GM23338 (cell line): ENCODE results near the gene MLXIPL. TPM values are rescaled to one million over a fixed set of nuclear protein-coding genes. Genes with fewer than 3 reads are reported as not detected.

Source experiments
- ATAC-seq: fragments of 200-7000 bp; cut with Tn5 transposase; 3 replicates; pipeline ENCODE4 v1.9.1; 2020
- DNase-seq: peaks from one replicate; pipeline ENCODE4 v3.0.0-alpha.2; 2015; ENCODE audit warnings: low spot score
- H2AFZ ChIP-seq: fragments of 200-600 bp; sonication (generic); 2 replicates; pipeline ENCODE4 v1.8.0; 2016; ENCODE audit warnings: antibody characterized with exemption, mild to moderate bottlenecking, moderate library complexity
- H3F3A ChIP-seq: fragments of 200-600 bp; sonication (generic); replicated peaks from 2 replicates; pipeline ENCODE4 v1.8.0; 2017; ENCODE audit warnings: antibody characterized with exemption, mixed run types, low read depth
- H3K27ac ChIP-seq: fragments of 200-600 bp; sonication (generic); 2 replicates; pipeline ENCODE4 v1.6.1; 2016; ENCODE audit warnings: low read depth
- H3K27me3 ChIP-seq: fragments of 200-600 bp; sonication (generic); 2 replicates; pipeline ENCODE4 v1.8.0; 2016; ENCODE audit warnings: mild to moderate bottlenecking, mixed run types, moderate library complexity; ENCODE audit not compliant: insufficient read depth
- H3K36me3 ChIP-seq: fragments of 200-600 bp; sonication (generic); 2 replicates; pipeline ENCODE4 v1.8.0; 2016; ENCODE audit warnings: mild to moderate bottlenecking; ENCODE audit not compliant: insufficient read depth
- H3K4me1 ChIP-seq: fragments of 200-600 bp; sonication (generic); 2 replicates; pipeline ENCODE4 v1.8.0; 2016; ENCODE audit warnings: mild to moderate bottlenecking, moderate library complexity; ENCODE audit not compliant: insufficient read depth
- H3K4me2 ChIP-seq: fragments of 200-600 bp; sonication (generic); 2 replicates; pipeline ENCODE4 v1.7.1; 2017; ENCODE audit warnings: mixed run types
- H3K4me3 ChIP-seq: fragments of 200-600 bp; sonication (generic); 2 replicates; pipeline ENCODE4 v1.6.1; 2016; ENCODE audit warnings: mixed run types
- H3K79me2 ChIP-seq: fragments of 200-600 bp; sonication (generic); replicated peaks from 2 replicates; pipeline ENCODE4 v1.8.0; 2017; ENCODE audit warnings: mild to moderate bottlenecking; ENCODE audit not compliant: insufficient read depth
- H3K9me2 ChIP-seq: fragments of 200-600 bp; sonication (generic); 2 replicates; pipeline ENCODE4 v1.8.0; 2017; ENCODE audit not compliant: insufficient read depth
- H4K20me1 ChIP-seq: fragments of 200-600 bp; sonication (generic); replicated peaks from 2 replicates; pipeline ENCODE4 v1.8.0; 2017; ENCODE audit warnings: mild to moderate bottlenecking; ENCODE audit not compliant: insufficient read depth
- H3K27ac Mint-ChIP-seq: 2 replicates; pipeline ENCODE4 v1.8.0; 2020; ENCODE audit warnings: inconsistent platforms, mild to moderate bottlenecking, moderate library complexity, mixed read lengths
- H3K27me3 Mint-ChIP-seq: 3 replicates; pipeline ENCODE4 v1.8.0; 2022; ENCODE audit warnings: low read depth, mild to moderate bottlenecking, moderate library complexity, mixed read lengths, inconsistent platforms; ENCODE audit not compliant: insufficient read depth, poor library complexity
- H3K36me3 Mint-ChIP-seq: 3 replicates; pipeline ENCODE4 v1.8.0; 2021; ENCODE audit warnings: low read depth, mild to moderate bottlenecking, inconsistent platforms, moderate library complexity, mixed read lengths
- H3K4me1 Mint-ChIP-seq: 3 replicates; pipeline ENCODE4 v1.8.0; 2020; ENCODE audit warnings: mild to moderate bottlenecking, inconsistent platforms, mixed read lengths
- H3K4me3 Mint-ChIP-seq: 3 replicates; pipeline ENCODE4 v1.8.0; 2021; ENCODE audit warnings: moderate library complexity, mild to moderate bottlenecking, inconsistent platforms, mixed read lengths
- H3K9me3 Mint-ChIP-seq: 3 replicates; pipeline ENCODE4 v1.8.0; 2020; ENCODE audit warnings: moderate library complexity, mild to moderate bottlenecking, inconsistent platforms, mixed read lengths
- CREB1 ChIP-seq: fragments of 250-450 bp; sonication (Bioruptor Pico); IDR thresholded peaks from 2 replicates; pipeline ENCODE4 v1.5.0; 2020; ENCODE audit warnings: low read depth, mild to moderate bottlenecking, moderate library complexity
- CTCF ChIP-seq, 2 experiments: fragments of 200-600 bp in 1 of 2; sonication (generic) in 1 of 2; conservative IDR thresholded peaks; 2 replicates each; pipeline versions ENCODE4 v1.5.1 to v1.6.1; 2016 to 2017; ENCODE audit warnings: antibody characterized with exemption in 2 of 2, low read depth in 2 of 2, mild to moderate bottlenecking in 2 of 2, moderate library complexity in 1 of 2
- ETS1 ChIP-seq: IDR thresholded peaks from 2 replicates; pipeline ENCODE4 v1.6.1; 2016; ENCODE audit warnings: antibody characterized with exemption
- EZH2 ChIP-seq: fragments of 200-600 bp; sonication (generic); IDR thresholded peaks from one replicate; pipeline ENCODE4 v1.8.0; 2017; ENCODE audit warnings: antibody characterized with exemption, mild to moderate bottlenecking, low read depth; ENCODE audit not compliant: unreplicated experiment
- EZH2phosphoT487 ChIP-seq: fragments of 200-600 bp; sonication (generic); IDR thresholded peaks from one replicate; pipeline ENCODE4 v1.8.1; 2018; ENCODE audit warnings: antibody characterized with exemption; ENCODE audit not compliant: unreplicated experiment
- JUNB ChIP-seq: IDR thresholded peaks from one replicate; pipeline ENCODE4 v1.6.1; 2016; ENCODE audit warnings: antibody characterized with exemption; ENCODE audit not compliant: unreplicated experiment
- NANOG ChIP-seq: IDR thresholded peaks from 2 replicates; pipeline ENCODE4 v1.6.1; 2016; ENCODE audit warnings: antibody characterized with exemption, borderline replicate concordance
- POLR2AphosphoS5 ChIP-seq: IDR thresholded peaks from 2 replicates; pipeline ENCODE4 v1.6.1; 2016; ENCODE audit warnings: antibody characterized with exemption, low read depth
- REST ChIP-seq: IDR thresholded peaks from one replicate; pipeline ENCODE4 v1.6.1; 2018; ENCODE audit warnings: antibody characterized with exemption; ENCODE audit not compliant: unreplicated experiment
- STAT1 ChIP-seq: IDR thresholded peaks from one replicate; pipeline ENCODE4 v1.6.1; 2016; ENCODE audit warnings: antibody characterized with exemption; ENCODE audit not compliant: unreplicated experiment
- ZNF114 ChIP-seq: fragments of 250-450 bp; sonication (Bioruptor Pico); IDR thresholded peaks from 2 replicates; pipeline ENCODE4 v1.5.0; 2020; ENCODE audit warnings: mild to moderate bottlenecking, moderate library complexity
- ZNF331 ChIP-seq: fragments of 250-450 bp; sonication (Bioruptor Pico); IDR thresholded peaks from 2 replicates; pipeline ENCODE4 v1.5.0; 2020; ENCODE audit warnings: low read depth, mild to moderate bottlenecking, moderate library complexity
- ZNF462 ChIP-seq: fragments of 250-450 bp; sonication (Bioruptor Pico); IDR thresholded peaks from 2 replicates; pipeline ENCODE4 v1.5.0; 2020; ENCODE audit warnings: mild to moderate bottlenecking, moderate library complexity
- polyA plus RNA-seq: library from polyadenylated mRNA; unstranded; fragments of >200 nt; fragmentation: Nextera tagmentation; extraction: Ambion mirVana; gene quantifications from 2 replicates; pipeline ENCODE4 v1.2.1, GENCODE V29; 2016
- total RNA-seq: library from RNA; depleted of rRNA; stranded (reverse); fragments of >200 nt; shearing (Covaris generic); gene quantifications from 2 replicates; pipeline ENCODE4 v1.2.3, GENCODE V29; 2014

Gene MLXIPL
- total and polyA plus RNA-seq, 2 experiments from 2014 or later = 13.7 to 25.7 TPM

- H4K20me1 ChIP-seq = no peaks in the 10 kb centered on the region; the same call in 1 of the 2 replicates
- H3K4me2 ChIP-seq = peak overlapping the region; percentile 88
- ATAC-seq = no peak; the same call in 2 of the 3 replicates
- no peak for TF ChIP-seq POLR2AphosphoS5
- no peak for TF ChIP-seq CTCF (conservative IDR thresholded peaks at IDR 0.05; ENCODE audit: low read depth in 2 of 2)
- no peak for TF ChIP-seq JUNB
- no peak for TF ChIP-seq STAT1
- no peak for TF ChIP-seq ETS1
- TF ChIP-seq EZH2 = no peak
- TF ChIP-seq REST = no peak
- TF ChIP-seq ZNF331 (CRISPR knock-in tag) = no peak
- no peak for TF ChIP-seq NANOG
- TF ChIP-seq EZH2phosphoT487 = no peak
- TF ChIP-seq ZNF462 = no peak
- TF ChIP-seq ZNF114 (CRISPR knock-in tag) = no peak
- TF ChIP-seq CREB1 (CRISPR knock-in tag) = no peak
- Mint-ChIP-seq H3K4me3 (no peak overlapping the region), H3K9me3 (no peaks in the 10 kb centered on the region), H3K27ac (no peak overlapping the region), H3K4me1 (peaks cover 20% of the 10 kb centered on the region; the same call in 2 of the 3 replicates), H3K27me3 (peaks cover 23% of the 10 kb centered on the region), H3K36me3 (peaks cover 3% of the 10 kb centered on the region; the same call in 1 of the 3 replicates)
- H3K27ac ChIP-seq = no peak overlapping the region
- H3K4me3 ChIP-seq = no peak overlapping the region; the same call in 1 of the 2 replicates
- H3K79me2 ChIP-seq = no peaks in the 10 kb centered on the region
- no peak overlapping the region for H2AFZ ChIP-seq
- DNase-seq = no peak
- peaks cover 19% of the 10 kb centered on the region; the same call in 1 of the 2 replicates for H3K4me1 ChIP-seq
- no peaks in the 10 kb centered on the region for H3K36me3 ChIP-seq
- H3K27me3 ChIP-seq = peaks cover 11% of the 10 kb centered on the region
- no peaks in the 10 kb centered on the region for H3K9me2 ChIP-seq
- 0 out of 2 replicates have a peak, but pooled peaks cover 3% of the 10 kb centered on the region for H3F3A ChIP-seq
Measured at GRCh38 chr7:73669288-73669701, 45.0 kb upstream of the MLXIPL start.
